Stimulated activated CD8-positive, alpha-beta memory T cell treated with anti-CD3 and anti-CD28 coated beads, Interleukin-15, amount 100 ng/mL, for 48 hours (primary cell): Measurements from ENCODE around the gene POLR2J.
A peak's percentile ranks its signal among the peaks of the same experiment; 100 is the strongest.
"Not testable (repeated sequence)": the region's sequence is repeated elsewhere in the genome, so short reads cannot be mapped to it uniquely, and the experiment has no call there.

ENCODE experiments used
- DNase-seq, 2 donors: peaks; one replicate each; pipeline ENCODE4 v3.0.0-alpha.2; 2020; ENCODE audit warnings: low read depth in 2 of 2

Gene POLR2J

DNA sequence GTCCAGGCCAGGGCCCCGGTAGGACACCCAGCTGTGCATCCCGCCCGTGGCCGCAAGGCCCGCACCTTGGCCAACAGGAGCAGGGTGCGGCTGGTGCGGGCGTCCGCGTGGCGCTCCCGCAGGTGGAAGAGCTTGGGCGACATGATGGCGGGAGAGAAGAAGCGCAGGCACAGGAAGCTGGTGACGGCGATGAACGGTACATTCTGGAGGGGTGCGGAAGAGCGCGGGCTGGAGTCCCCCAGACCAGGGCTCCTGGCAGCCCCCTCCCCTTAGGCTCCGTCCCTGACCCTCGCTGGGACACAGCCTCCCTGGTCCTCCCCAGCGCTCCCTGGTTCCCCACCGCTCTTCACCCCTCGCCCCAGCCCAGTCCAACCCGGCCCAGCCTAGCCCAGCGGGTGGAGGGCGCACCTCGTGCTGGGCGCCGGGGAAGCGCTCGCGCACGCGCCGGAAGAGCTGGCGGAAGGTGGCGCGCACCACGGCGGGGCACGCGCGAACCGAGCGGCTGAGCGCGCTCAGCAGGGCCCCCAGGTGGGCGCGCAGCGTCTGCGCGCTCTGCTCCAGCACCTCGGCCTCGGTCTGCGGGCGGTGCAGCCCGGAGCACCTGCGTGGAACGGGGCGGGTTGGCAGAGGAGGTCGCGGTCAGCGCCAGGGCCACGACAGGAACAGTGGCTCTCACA lies 15.9 kb upstream of the POLR2J start:
- DNase-seq, result not testable (repeated sequence)

DNA sequence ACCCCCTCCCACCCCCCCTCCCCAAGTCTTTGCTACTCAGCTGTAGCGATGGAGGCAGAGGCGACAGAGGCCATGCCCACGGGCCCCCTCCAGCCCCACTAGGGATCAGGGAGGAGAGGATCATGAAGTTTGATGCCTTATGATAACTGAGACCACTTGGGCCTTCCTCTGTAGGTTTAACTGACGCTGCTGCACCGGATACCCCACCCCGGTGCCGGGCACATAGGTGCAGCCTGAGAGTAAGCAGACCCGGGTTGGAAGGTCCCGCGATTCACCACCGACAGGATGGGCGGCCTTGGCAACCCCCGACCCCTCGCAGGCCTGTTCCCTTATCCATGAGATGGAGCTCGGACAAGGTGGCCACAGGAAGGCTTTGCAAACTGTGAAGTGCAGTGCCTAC lies 15.3 kb upstream of the POLR2J start:
- DNase-seq, result not testable (repeated sequence)

GRCh38 chr7:102493220-102493935 lies 14.7 kb upstream of the POLR2J start:
- DNase-seq, result not testable (repeated sequence)

DNA sequence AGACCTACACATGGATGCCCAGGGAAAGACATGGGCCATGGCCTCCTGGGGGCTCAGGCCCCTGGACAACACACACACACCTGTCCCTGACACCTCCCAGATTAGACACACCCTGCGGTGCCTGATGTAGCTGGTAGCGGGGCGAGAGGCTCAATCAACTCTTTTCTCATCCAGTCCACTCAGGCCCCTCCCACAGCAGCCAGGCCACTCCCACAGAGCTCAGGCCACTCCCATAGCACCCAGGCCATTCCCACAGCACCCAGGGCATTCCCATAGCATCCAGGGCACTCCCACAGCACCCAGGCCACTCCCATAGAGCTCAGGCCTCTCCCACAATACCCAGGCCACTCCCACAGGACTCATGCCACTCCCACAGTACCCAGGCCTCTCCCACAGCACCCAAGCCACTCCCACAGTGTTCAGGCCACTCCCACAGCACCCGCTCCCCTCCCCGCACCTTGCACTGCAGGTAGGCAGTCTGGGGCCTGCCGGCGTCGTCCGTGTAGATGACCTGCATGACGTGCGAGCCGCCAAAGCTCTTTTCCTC lies 11.9 kb upstream of the POLR2J start:
- peak in 1 of 2 donors; percentile 42 for DNase-seq

DNA sequence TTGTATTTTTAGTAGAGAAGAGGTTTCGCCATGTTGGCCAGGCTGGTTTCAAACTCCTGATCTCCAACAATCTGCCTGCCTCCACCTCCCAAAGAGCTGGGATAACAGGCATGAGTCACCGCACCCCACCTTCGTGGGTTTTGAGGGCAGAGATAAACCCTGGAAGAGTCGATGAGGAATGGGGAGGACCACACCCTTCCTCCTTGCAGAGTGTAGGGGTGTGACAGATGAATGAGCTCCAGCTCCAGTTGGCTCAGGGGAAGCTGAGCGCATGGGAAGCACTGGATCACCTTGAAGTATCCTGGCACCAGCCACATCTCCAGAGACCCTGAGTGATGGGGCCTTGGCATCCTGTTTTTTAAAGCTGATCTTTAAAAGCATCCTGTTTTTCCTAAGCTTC lies 5.6 kb upstream of the POLR2J start:
- DNase-seq, result not testable (repeated sequence)

- not testable (repeated sequence) for DNase-seq
Observed at GRCh38 chr7:102481962-102482361, 3.2 kb upstream of the POLR2J start.

DNA sequence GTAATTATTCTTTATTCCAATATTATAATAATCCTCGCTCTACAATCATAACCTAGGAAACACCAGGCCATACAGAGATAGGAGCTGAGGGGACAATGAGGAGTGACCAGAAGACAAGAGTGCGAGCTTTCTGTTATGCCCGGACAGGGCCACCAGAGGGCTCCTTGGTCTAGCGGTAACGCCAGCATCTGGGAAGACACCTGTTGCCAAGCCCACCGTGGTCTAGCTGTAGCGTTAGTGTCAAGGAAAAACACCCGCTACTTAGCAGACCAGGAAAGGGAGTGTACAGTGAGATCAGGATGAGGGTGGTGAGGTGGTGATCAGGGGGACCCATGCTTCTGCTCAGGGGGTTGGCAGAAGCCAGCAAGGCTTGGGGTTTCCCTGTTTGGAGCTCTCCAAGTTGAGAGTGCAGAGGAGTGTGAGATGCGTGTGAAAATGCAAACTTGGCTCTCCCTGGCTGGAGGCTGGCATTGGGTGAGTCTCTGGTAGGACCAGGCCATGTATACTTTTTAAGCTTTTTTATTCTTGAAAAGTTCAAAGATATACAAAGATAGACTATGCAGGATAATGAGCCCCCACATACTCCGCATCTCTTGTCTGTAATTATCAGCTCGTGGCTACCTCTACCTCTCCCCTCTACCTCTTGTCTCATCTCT lies 1.4 kb upstream of the POLR2J start:
- DNase-seq, result peak in 1 of 2 donors; percentile 28

GRCh38 chr7:102479209-102479584 lies 475 bp upstream of the POLR2J start:
- DNase-seq, result not testable (repeated sequence)

- DNase-seq, result not testable (repeated sequence)
Observed at GRCh38 chr7:102474736-102475435, 3.8 kb downstream of the POLR2J start.

GRCh38 chr7:102474116-102474515 lies 4.6 kb downstream of the POLR2J start:
- DNase-seq, result not testable (repeated sequence)

DNA sequence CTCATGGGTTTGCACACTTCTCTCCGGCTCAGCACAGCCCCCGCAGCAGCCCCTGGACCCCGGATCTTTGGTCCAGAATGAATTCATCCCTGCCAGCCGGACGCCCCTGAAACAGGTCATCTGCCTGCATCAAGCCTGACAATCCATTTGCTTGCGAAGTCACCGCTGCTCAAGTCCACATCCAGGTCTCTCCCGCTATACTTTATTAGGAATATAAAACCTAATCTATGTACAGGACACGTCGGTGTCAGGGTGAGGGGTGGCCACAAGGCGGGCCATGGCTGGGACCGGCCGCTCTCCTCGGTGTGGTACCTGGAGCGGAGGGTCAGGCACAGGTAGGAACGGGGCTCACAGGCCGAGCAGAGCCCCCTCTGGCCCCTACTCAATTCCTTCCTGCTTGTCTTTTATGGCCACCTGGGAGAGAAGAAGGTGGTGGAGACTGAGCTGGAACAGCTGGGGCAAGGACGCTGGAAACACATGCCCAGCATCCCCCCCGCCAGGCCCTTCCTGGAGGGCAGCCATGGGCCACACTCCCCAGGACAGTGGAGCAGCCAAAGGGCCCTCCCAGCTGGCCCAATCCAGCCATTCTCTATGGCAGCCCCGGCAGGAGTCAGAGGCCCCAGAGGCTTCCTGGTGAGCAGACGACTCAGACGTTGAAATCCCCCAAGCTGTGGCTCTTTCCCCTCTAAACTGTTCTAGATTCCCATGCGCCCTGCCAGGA lies 5.3 kb downstream of the POLR2J start:
- no peak for DNase-seq

DNA sequence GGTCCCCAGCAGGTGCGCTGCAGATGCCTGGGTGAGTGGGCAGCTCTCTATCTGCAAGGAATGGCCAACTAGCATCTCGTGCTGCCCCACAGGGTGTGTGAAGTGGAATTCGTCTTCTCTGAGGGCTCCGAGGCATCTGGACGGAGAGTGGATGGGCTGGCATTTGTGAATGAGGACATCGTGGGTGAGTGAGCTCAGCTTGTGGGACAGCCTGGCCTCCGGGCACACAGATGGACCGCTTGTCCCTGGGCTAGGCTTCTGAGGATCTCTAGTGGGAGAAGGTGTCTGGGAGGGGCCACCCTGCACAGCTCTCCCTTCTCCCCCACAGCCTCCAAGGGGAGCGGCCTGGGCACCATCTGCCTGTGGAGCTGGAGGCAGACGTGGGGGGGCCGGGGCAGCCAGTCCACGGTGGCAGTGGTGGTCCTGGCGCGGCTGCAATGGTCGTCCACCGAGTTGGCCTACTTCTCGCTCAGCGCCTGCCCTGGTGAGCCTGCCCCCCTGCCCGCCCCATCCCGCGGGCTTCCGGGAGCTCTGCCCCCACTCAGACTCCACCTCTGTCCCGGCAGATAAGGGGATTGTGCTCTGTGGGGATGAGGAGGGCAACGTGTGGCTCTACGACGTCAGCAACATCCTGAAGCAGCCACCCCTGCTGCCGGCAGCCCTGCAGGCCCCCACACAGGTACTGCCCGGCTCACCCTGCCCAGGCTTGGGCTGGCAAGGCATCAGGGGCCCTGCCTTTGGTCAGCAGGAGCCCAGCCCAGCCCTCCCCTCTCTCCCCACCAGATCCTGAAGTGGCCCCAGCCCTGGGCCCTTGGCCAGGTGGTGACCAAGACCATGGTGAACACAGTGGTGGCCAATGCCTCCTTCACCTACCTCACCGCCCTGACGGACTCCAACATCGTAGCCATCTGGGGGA lies 6.3 kb downstream of the POLR2J start:
- DNase-seq, result no peak

DNA sequence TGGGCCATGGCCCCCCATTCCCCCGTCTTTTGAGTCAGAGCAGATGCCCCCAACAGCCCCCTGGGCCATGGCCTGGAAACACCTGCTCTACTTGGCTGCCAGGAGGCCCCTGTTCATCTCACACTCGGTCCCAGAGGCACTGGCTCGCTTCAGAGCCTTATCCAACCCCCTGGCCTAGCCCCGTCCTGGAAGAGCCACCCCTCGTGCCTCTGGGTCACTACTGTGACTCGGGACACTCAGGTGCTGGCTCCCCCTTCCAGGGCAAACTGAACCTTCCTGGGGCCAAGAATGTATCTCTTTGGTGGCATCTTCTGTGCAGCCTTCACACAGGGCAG lies 7.0 kb downstream of the POLR2J start:
- DNase-seq, result no peak

- DNase-seq, result no peak
Observed at GRCh38 chr7:102469972-102470825, 8.5 kb downstream of the POLR2J start.

DNA sequence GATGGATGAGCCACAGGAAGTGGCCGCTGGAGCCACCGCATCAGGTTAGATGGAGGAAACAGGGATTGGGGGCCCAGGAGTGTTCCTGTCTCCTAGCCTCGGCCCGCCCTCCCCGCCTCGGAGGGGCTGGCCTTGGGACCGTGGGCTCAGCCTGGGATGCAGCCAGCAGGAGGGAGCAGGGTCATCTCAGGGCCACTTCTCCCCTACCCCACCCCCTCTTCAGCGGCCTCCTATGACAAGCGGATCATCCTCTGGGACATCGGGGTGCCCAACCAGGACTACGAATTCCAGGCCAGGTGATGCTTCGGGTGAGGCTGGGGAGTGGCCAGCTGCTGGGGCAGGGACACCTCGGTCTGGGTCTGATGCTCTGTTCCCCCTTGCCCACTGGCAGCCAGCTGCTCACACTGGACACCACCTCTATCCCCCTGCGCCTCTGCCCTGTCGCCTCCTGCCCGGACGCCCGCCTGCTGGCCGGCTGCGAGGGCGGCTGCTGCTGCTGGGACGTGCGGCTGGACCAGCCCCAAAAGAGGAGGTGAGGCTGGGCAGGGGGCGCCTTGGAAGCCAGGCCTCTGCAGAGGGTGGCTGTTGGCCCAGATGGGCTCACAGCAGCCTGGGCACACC lies 9.3 kb downstream of the POLR2J start:
- DNase-seq, result no peak

DNA sequence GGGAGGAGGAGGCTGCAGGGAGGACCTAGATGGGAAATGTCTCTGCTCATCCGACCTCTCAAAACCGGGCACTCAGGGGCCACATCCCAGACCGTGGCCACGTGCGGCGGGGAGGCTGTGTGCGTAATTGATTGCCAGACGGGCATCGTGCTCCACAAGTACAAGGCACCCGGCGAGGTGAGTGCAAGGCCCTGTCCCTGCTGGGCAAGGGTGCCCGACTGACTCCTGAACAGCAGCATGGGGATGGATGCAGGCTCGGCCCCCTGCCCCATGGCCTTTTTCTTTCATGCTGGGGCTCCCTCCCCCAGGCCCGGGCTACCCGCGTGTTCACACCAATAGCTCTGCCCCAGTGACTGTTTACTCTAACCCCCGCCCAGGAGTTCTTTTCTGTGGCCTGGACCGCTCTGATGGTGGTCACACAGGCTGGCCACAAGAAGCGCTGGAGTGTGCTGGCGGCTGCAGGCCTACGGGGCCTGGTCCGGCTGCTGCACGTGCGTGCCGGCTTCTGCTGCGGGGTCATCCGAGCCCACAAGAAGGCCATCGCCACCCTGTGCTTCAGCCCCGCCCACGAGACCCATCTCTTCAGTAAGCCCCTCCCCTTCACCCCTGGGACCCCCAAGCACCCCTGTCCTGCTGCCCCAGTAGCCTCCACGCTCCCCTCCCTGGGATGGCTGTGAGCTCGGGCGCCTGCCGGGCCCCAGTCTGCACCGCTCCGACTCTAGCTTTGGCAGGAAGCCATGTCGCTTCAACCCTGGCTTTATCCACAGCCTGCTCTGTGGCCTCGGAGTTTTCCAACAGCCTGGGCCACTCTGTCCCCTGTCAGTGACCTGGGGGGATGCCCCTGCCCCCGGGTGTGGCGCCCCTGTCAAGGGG lies 10.0 kb downstream of the POLR2J start:
- DNase-seq, result no peak

GRCh38 chr7:102467581-102468477 lies 10.9 kb downstream of the POLR2J start:
- no peak for DNase-seq
